Hepatocyte (in vitro differentiated cells): ENCODE measurements around the gene NFIA.

Experiments
- EZH2phosphoT487 ChIP-seq: fragments of 200-600 bp; sonication (generic); IDR thresholded peaks from one replicate; pipeline ENCODE4 v1.6.1; 2018; ENCODE audit warnings: antibody characterized with exemption, mild to moderate bottlenecking, low read depth, moderate library complexity; ENCODE audit not compliant: unreplicated experiment, severe bottlenecking
- TF ChIP-seq, protein P1 (sequence below): fragments of 200-600 bp; sonication (generic); IDR thresholded peaks from 2 replicates; pipeline ENCODE4 v1.5.1; 2016; ENCODE audit warnings: antibody characterized with exemption, mild to moderate bottlenecking; ENCODE audit not compliant: poor library complexity

DNA sequence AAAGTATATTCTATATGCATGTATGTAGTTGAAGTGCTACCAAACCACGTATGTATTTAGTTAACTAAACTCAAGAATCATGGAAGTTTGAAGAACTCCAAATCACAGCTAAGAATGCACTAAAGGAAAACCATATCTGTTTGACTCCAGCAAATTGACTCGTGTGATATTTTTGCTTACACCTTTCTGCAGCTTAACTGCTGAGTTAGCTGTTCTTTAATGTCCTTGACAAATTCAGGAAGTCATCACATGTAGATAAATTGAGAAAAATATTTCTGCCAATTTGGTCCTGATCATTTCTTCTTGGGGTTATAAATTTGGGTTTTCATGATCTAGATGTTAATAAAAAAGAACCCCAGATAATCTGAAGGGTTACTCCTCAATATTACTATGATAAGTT, 83.0 kb downstream of the NFIA start:
- TF ChIP-seq, protein P1, sequence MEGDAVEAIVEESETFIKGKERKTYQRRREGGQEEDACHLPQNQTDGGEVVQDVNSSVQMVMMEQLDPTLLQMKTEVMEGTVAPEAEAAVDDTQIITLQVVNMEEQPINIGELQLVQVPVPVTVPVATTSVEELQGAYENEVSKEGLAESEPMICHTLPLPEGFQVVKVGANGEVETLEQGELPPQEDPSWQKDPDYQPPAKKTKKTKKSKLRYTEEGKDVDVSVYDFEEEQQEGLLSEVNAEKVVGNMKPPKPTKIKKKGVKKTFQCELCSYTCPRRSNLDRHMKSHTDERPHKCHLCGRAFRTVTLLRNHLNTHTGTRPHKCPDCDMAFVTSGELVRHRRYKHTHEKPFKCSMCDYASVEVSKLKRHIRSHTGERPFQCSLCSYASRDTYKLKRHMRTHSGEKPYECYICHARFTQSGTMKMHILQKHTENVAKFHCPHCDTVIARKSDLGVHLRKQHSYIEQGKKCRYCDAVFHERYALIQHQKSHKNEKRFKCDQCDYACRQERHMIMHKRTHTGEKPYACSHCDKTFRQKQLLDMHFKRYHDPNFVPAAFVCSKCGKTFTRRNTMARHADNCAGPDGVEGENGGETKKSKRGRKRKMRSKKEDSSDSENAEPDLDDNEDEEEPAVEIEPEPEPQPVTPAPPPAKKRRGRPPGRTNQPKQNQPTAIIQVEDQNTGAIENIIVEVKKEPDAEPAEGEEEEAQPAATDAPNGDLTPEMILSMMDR: no peak
- no peak for TF ChIP-seq EZH2phosphoT487
